GM13976 (cell line): Measurements from ENCODE around the gene HLA-DPA1.

Source experiments
- DNase-seq: peaks from one replicate; pipeline ENCODE4 v3.0.0; 2012; ENCODE audit warnings: low spot score
- in situ Hi-C: fragments of 300-500 bp; cut with MboI; formaldehyde crosslinking; loops from one replicate; pipeline ENCODE4 v1.12.0; 2022; ENCODE audit warnings: low sequenced_read_pairs, mixed read lengths, inconsistent platforms; ENCODE audit not compliant: unreplicated experiment
- TF ChIP-seq, protein P1 (sequence below): IDR thresholded peaks from 2 replicates; pipeline ENCODE4 v1.5.1; 2012; ENCODE audit warnings: borderline replicate concordance, mild to moderate bottlenecking; ENCODE audit not compliant: insufficient read depth; ENCODE audit errors: extremely low read depth, missing control alignments, control extremely low read depth

Gene HLA-DPA1

DNA sequence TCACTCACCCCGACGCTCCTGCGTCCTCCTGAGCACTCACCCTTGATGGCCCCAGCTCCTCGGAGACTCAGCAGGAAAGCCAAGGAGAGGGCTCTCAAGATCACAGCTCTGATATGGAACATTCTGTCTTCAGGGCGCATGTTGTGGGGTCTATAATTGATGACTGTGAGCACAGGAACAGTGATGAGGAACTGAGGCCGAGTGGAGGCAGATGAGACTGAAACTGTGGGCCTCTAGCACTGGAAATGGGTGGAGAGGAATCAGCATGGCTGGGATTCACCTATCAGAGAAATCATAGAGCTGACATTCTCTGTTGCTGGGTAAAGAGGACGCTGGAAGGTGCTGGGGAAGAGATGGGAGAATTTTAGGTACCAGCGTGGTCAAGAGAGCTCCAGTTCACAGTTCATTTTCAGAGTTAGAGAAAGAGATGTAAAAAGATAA is at the start of gene HLA-DPA1:
Gene HLA-DPA1, minus strand, starts transcription at position 219 of the 441 bp plus-strand sequence.
- in situ Hi-C loops = no loop called here
- TF ChIP-seq, protein P1, sequence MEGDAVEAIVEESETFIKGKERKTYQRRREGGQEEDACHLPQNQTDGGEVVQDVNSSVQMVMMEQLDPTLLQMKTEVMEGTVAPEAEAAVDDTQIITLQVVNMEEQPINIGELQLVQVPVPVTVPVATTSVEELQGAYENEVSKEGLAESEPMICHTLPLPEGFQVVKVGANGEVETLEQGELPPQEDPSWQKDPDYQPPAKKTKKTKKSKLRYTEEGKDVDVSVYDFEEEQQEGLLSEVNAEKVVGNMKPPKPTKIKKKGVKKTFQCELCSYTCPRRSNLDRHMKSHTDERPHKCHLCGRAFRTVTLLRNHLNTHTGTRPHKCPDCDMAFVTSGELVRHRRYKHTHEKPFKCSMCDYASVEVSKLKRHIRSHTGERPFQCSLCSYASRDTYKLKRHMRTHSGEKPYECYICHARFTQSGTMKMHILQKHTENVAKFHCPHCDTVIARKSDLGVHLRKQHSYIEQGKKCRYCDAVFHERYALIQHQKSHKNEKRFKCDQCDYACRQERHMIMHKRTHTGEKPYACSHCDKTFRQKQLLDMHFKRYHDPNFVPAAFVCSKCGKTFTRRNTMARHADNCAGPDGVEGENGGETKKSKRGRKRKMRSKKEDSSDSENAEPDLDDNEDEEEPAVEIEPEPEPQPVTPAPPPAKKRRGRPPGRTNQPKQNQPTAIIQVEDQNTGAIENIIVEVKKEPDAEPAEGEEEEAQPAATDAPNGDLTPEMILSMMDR = no peak
- DNase-seq = peak; percentile 82

DNA sequence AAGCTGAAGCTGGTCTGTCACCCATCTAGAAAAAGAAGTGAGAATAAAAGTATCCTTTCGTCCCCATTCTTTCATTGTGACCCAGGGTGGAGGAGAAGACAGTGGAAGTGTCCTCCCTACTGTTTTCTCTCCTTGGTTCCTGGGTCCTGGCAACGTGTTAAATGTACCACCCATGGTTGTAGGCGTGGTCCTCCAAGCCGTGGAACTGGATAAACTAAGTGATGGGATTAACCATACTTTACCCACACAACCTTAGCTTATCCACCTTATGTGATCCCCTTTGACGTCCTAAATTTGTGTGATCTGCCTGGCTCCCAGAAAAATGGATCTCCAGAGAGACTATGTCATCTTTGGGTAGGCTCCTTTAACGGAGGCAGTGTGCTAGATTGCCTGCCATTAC is 49.7 kb upstream of the HLA-DPA1 start:
- TF ChIP-seq, protein P1 = no peak
- DNase-seq = no peak
- in situ Hi-C loops = no loop called here

DNA sequence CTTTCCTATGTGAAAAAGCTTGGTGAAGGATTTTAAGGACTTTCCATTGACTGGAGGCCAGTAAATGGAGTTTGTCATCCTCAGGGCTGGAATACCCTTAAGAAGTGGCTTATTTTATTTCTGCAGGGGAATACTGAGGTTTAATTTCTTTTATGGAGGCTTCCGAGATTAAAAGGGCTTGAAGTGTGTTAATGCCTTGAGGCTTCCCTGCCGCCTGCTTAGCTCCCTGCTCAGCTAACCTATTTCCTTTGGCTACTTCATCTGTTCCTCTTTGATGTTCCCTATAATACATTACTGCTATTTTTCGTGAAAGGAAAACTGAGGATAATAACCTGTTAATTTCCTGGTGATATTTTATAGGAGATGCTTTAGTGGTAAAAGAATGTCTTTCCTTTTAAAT is 46.6 kb upstream of the HLA-DPA1 start:
- no peak for DNase-seq
- in situ Hi-C loops = no loop called here
- TF ChIP-seq, protein P1 = no peak

DNA sequence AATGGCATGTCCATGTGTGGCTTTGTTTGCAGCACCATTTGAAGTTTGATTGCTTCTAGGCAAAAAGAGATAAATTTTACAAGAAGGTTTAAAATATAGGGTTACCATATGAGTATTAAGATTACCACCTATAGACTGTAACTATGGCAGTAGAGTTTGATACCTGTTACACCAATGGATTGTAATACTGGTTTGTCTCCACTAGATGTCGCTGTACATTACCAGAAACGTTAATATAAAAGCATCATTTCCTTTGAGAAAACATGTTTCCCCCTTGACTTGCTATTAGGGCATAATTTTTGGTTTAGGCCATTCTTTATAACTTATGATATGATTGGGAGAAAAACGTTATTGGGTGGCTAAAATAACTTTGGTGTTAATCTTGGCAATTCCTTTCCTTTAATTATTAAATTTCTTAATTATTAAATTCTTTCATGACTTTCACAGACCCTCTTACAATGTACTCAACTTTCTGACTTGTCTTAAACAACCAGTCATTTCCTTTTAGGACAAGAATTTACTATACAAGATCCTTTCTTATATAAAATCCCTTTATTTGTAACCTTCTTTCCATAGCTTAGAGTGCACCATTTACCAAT is 45.2 kb upstream of the HLA-DPA1 start:
- in situ Hi-C loops = no loop called here
- DNase-seq = peak; percentile 54
- TF ChIP-seq, protein P1 = peak; percentile 47

DNA sequence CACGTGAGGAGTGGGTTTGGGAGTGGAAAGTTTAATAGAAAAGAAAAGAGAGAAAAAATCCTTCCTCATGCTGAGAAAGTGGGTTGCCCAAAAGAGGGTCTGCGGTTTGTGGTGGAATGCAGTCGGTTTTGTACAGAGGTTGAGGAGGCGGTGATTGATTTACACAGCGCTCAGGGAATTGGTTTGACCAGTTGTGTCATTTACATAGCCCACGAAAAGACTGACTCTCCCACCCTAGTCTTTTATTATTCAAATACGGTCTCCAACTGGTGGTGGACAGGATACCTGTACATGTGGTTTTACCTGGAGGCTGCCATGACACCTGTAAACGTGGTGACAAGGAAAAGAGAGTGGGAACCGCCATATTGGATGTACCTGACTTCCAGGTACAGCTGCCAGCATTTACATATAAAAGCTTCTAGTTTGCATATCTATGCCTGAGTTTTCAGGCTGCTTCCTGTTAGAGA is 44.4 kb upstream of the HLA-DPA1 start:
- DNase-seq = no peak
- TF ChIP-seq, protein P1 = no peak
- in situ Hi-C loops = no loop called here

DNA sequence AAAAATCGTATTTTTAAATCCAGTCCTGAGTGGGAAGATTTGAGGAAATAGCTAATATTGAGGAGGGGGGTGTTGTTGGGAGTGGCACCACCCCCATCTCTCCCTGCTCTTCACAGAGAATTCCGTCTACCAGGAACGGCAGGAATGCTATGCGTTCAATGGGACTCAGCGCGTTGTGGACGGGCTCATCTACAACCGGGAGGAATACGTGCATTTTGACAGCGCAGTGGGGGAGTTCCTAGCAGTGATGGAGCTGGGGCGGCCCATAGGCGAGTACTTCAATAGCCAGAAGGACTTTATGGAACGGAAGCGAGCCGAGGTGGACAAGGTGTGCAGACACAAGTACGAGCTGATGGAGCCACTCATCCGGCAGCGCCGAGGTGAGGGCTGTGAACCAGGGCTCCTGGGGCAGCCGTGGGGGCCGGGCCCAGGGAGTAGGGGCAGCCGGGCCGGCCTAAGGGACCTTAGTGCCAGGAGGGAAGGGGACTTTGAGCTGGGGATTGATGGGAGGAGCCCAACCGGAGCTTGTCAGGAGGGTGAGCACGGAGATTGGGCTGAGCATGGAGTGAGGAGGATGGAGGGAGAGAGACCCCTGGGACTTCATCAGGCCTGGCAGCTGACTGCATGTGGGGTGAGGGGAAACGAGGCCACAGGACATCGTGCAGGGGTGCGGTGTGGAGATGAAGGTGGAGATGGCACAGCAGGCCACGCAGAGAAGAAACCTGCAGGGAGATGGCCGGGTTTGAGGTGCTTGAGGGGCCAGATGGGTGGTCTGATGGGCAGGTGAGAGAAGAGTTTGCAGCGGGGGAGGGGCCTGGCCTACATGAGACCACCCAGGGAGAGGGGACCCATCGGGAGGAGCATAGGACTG is 43.6 kb upstream of the HLA-DPA1 start:
- in situ Hi-C loops = no loop called here
- no peak for DNase-seq
- TF ChIP-seq, protein P1 = no peak
